Measurements from ENCODE around the gene HSPB2.

The HSPB2 gene

DNA sequence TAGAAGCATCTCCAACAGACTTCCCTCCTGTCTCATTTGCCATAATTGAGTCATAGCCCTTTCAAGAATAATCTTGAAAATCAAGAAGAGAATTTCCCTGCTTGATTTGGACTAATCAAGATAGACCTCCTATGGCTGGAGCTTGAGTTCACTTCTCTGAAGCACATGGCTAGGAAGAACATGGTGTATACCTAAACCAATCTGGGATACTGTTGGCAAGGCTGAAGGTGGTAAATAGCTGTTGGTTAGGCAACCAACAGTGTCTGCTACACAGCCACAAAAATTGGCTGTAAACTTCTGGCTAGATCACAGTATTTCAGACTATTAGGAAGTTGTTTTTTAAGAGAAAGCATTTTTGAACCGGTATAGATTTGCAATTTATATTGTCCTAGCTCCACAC, 5.9 kb upstream of the HSPB2 start:
- no peak overlapping the region for H3K4me3 ChIP-seq (ENCODE audit: low read depth, low read length)
- no peak for TF ChIP-seq CTCF (IDR thresholded peaks at IDR 0.05; ENCODE audit: borderline replicate concordance, insufficient read depth, low read depth, low read length)

- no peak for TF ChIP-seq CTCF (IDR thresholded peaks at IDR 0.05; ENCODE audit: borderline replicate concordance, insufficient read depth, low read depth, low read length)
- H3K4me3 ChIP-seq (ENCODE audit: low read depth, low read length), result no peak overlapping the region
These were observed 3.8 kb upstream of the HSPB2 start for GRCh38 chr11:111908639-111909305.

DNA sequence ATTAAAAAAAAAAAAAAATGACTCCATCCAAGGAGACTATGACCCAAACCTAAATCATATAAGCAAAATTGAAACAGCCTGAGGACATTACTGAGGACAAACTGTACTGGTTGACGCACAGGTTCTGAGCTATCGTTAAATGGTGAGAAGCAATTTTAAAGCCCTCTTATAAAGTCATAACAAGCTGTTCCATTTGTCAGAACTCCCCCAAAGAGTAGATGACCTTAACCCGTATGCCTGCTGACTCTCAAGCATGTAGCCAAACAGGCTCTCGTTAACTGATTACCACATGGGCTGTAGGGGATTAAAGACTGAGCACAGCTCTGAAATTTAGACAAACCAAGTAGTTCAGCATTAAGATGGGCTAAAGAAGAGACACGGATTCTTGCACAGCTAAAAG, 3.2 kb upstream of the HSPB2 start:
- no peak overlapping the region for H3K4me3 ChIP-seq (ENCODE audit: low read depth, low read length)
- no peak for TF ChIP-seq CTCF (IDR thresholded peaks at IDR 0.05; ENCODE audit: borderline replicate concordance, insufficient read depth, low read depth, low read length)

DNA sequence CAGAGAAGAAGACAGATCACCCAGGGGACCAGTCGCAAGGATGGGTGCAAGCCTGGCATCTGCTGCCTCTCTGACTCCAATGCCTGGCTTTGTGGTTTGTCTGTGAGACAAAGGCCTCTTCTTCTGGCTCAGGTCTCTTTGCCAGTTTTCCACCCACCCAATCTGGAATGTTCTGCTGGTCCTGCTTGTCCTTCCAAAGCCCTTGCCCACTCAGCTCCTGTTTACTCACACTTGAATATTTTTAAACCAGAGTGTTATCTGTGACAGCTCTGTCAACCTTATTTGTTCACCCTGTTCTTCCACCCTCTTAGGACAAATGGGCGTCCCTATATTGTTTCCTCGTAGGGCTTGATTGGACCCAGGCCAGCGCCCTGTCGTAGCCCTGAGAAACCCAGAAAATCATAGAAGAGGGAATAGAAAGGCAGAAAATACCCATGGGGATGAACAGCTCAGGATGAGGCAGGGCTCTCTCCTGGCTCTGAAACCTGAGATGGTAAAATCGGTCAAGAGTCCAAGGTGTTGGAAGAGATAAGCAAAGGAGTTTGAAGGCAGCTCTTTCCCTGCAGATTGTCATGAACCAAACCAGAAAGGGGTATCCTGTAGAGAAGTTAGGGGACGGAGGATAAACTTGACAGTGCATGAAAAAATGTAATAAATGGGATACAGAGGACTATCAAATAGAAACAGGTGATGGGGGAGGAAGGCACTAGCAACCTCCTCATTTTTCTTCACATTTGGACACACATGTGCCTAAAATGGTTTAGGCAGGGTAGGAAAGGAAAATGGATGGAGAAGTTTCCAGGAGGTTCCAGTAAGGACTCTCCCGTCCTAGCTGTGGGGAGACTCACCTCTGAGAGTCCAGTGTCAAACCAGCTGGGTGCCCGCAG, 1.6 kb upstream of the HSPB2 start:
- H3K4me3 ChIP-seq (ENCODE audit: low read depth, low read length), result no peak overlapping the region
- TF ChIP-seq CTCF (IDR thresholded peaks at IDR 0.05; ENCODE audit: borderline replicate concordance, insufficient read depth, low read depth, low read length), result no peak

DNA sequence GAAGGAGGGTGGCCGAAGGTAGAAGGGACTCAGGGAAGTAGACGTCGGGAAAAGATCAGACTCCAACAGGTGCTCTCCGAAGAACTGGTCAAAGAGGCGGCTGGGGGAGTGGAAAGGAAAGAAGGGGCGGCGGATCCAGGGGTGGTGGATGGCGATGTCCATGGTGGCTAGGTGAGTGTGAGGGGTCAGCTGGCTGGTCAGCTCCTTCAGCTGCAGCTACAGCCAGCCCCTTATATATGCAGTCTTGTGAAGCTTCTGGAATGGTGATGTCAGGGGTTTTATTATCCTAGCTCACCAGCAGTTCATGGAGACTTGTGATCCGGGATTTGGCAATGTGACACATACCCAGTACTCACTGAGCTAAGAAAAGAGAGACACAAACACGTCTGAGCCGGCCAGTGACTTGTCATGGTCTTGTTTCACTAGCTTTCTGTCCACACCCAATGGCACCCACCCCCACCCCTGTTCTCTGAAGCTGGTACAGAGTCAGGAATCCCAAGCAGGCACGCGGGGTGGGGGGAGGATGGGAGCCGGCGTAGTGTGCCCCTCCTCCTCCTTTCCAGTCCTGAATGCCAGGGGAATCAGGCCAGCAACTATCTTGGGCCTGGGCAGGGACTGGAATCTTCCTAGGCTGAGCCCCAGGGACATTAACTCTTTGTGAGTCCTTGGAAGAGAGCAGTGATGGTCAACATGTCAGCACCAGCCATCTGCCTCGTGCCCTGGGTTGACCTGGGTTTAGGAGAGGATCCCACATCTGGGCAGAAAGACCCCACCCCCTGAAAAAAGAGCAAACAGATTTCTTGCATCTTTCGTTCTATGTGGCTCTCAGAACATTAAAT, 752 bp upstream of the HSPB2 start, which contains the start of gene CRYAB:
Gene CRYAB (minus strand): TSS at position 208 of the 839 bp plus-strand sequence. CDS start 46 bp downstream, at position 162.
- no peak for TF ChIP-seq CTCF (IDR thresholded peaks at IDR 0.05; ENCODE audit: borderline replicate concordance, insufficient read depth, low read depth, low read length)
- no peak within 1 kb of the TSS for H3K4me3 ChIP-seq (ENCODE audit: low read depth, low read length)

DNA sequence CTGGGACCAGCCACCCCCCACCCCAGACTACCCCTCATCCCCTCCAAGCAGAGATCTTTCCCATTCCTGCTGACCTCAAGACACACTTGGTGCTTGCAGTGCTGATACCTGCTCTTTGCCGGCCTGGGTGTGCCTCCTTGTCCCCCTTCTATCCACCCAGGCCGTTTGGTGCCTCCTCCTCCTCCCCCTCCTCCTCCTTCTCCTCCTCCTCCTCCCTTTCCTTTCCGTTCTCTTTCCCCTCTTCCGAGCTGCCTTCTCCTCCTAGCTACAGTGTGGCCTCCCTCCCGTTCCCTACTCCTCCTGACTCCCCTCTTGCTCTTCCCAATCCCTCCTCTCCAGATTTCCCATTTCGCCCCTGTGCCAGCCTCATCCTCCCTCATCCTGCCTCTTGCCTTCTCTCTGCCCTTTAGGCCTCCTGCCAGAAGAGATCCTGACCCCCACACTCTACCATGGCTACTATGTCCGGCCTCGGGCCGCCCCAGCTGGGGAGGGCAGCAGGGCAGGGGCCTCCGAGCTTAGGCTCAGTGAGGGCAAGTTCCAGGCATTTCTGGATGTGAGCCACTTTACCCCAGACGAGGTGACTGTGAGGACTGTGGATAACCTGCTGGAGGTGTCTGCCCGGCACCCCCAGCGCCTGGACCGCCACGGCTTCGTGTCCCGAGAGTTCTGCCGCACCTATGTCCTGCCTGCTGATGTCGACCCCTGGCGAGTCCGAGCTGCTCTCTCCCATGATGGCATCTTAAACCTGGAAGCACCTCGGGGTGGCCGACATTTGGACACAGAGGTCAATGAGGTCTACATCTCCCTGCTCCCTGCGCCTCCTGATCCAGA, 712 bp downstream of the HSPB2 start:
- TF ChIP-seq CTCF (IDR thresholded peaks at IDR 0.05; ENCODE audit: borderline replicate concordance, insufficient read depth, low read depth, low read length), result no peak
- H3K4me3 ChIP-seq (ENCODE audit: low read depth, low read length), result no peak overlapping the region

All from GM12875 (cell line).